Measurements from ENCODE around the gene CDH4.

DNA sequence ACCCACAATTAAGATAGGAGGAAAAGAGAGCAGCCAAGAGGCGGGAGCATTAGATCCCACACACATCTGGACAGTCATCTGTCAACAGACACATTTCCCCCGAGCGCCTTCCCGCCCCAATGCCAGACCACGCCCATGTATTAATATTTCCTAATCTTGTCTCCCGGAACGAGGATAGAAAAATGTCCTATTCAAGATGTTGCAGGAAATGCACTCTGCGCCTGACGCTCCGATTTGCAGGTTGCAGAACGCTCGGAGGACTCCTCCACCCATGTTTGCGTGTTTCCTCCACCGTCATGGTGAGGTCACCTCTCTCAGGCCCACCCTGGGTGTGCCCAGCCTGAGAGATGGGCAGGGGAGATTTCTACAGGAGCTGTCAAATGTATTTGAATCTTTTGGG, 598.4 kb downstream of the CDH4 start:
- TF ChIP-seq, protein P1, sequence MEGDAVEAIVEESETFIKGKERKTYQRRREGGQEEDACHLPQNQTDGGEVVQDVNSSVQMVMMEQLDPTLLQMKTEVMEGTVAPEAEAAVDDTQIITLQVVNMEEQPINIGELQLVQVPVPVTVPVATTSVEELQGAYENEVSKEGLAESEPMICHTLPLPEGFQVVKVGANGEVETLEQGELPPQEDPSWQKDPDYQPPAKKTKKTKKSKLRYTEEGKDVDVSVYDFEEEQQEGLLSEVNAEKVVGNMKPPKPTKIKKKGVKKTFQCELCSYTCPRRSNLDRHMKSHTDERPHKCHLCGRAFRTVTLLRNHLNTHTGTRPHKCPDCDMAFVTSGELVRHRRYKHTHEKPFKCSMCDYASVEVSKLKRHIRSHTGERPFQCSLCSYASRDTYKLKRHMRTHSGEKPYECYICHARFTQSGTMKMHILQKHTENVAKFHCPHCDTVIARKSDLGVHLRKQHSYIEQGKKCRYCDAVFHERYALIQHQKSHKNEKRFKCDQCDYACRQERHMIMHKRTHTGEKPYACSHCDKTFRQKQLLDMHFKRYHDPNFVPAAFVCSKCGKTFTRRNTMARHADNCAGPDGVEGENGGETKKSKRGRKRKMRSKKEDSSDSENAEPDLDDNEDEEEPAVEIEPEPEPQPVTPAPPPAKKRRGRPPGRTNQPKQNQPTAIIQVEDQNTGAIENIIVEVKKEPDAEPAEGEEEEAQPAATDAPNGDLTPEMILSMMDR (IDR thresholded peaks at IDR 0.05): no peak
- TF ChIP-seq POLR2A (IDR thresholded peaks at IDR 0.05): no peak
